GM23338 (cell line): ENCODE data around the gene IDI1. TPM values are rescaled to one million over a fixed set of nuclear protein-coding genes. Genes with fewer than 3 reads are reported as not detected.

Experiments
- ATAC-seq: fragments of 200-7000 bp; cut with Tn5 transposase; 3 replicates; pipeline ENCODE4 v1.9.1; 2020
- DNase-seq: peaks from one replicate; pipeline ENCODE4 v3.0.0-alpha.2; 2015; ENCODE audit warnings: low spot score
- H2AFZ ChIP-seq: fragments of 200-600 bp; sonication (generic); 2 replicates; pipeline ENCODE4 v1.8.0; 2016; ENCODE audit warnings: antibody characterized with exemption, mild to moderate bottlenecking, moderate library complexity
- H3F3A ChIP-seq: fragments of 200-600 bp; sonication (generic); replicated peaks from 2 replicates; pipeline ENCODE4 v1.8.0; 2017; ENCODE audit warnings: antibody characterized with exemption, mixed run types, low read depth
- H3K27ac ChIP-seq: fragments of 200-600 bp; sonication (generic); 2 replicates; pipeline ENCODE4 v1.6.1; 2016; ENCODE audit warnings: low read depth
- H3K27me3 ChIP-seq: fragments of 200-600 bp; sonication (generic); 2 replicates; pipeline ENCODE4 v1.8.0; 2016; ENCODE audit warnings: mild to moderate bottlenecking, mixed run types, moderate library complexity; ENCODE audit not compliant: insufficient read depth
- H3K36me3 ChIP-seq: fragments of 200-600 bp; sonication (generic); 2 replicates; pipeline ENCODE4 v1.8.0; 2016; ENCODE audit warnings: mild to moderate bottlenecking; ENCODE audit not compliant: insufficient read depth
- H3K4me1 ChIP-seq: fragments of 200-600 bp; sonication (generic); 2 replicates; pipeline ENCODE4 v1.8.0; 2016; ENCODE audit warnings: mild to moderate bottlenecking, moderate library complexity; ENCODE audit not compliant: insufficient read depth
- H3K4me2 ChIP-seq: fragments of 200-600 bp; sonication (generic); 2 replicates; pipeline ENCODE4 v1.7.1; 2017; ENCODE audit warnings: mixed run types
- H3K4me3 ChIP-seq: fragments of 200-600 bp; sonication (generic); 2 replicates; pipeline ENCODE4 v1.6.1; 2016; ENCODE audit warnings: mixed run types
- H3K79me2 ChIP-seq: fragments of 200-600 bp; sonication (generic); replicated peaks from 2 replicates; pipeline ENCODE4 v1.8.0; 2017; ENCODE audit warnings: mild to moderate bottlenecking; ENCODE audit not compliant: insufficient read depth
- H3K9me2 ChIP-seq: fragments of 200-600 bp; sonication (generic); 2 replicates; pipeline ENCODE4 v1.8.0; 2017; ENCODE audit not compliant: insufficient read depth
- H4K20me1 ChIP-seq: fragments of 200-600 bp; sonication (generic); replicated peaks from 2 replicates; pipeline ENCODE4 v1.8.0; 2017; ENCODE audit warnings: mild to moderate bottlenecking; ENCODE audit not compliant: insufficient read depth
- H3K27ac Mint-ChIP-seq: 2 replicates; pipeline ENCODE4 v1.8.0; 2020; ENCODE audit warnings: inconsistent platforms, mild to moderate bottlenecking, moderate library complexity, mixed read lengths
- H3K27me3 Mint-ChIP-seq: 3 replicates; pipeline ENCODE4 v1.8.0; 2022; ENCODE audit warnings: low read depth, mild to moderate bottlenecking, moderate library complexity, mixed read lengths, inconsistent platforms; ENCODE audit not compliant: insufficient read depth, poor library complexity
- H3K36me3 Mint-ChIP-seq: 3 replicates; pipeline ENCODE4 v1.8.0; 2021; ENCODE audit warnings: low read depth, mild to moderate bottlenecking, inconsistent platforms, moderate library complexity, mixed read lengths
- H3K4me1 Mint-ChIP-seq: 3 replicates; pipeline ENCODE4 v1.8.0; 2020; ENCODE audit warnings: mild to moderate bottlenecking, inconsistent platforms, mixed read lengths
- H3K4me3 Mint-ChIP-seq: 3 replicates; pipeline ENCODE4 v1.8.0; 2021; ENCODE audit warnings: moderate library complexity, mild to moderate bottlenecking, inconsistent platforms, mixed read lengths
- H3K9me3 Mint-ChIP-seq: 3 replicates; pipeline ENCODE4 v1.8.0; 2020; ENCODE audit warnings: moderate library complexity, mild to moderate bottlenecking, inconsistent platforms, mixed read lengths
- CREB1 ChIP-seq: fragments of 250-450 bp; sonication (Bioruptor Pico); IDR thresholded peaks from 2 replicates; pipeline ENCODE4 v1.5.0; 2020; ENCODE audit warnings: low read depth, mild to moderate bottlenecking, moderate library complexity
- EZH2 ChIP-seq: fragments of 200-600 bp; sonication (generic); IDR thresholded peaks from one replicate; pipeline ENCODE4 v1.8.0; 2017; ENCODE audit warnings: antibody characterized with exemption, mild to moderate bottlenecking, low read depth; ENCODE audit not compliant: unreplicated experiment
- EZH2phosphoT487 ChIP-seq: fragments of 200-600 bp; sonication (generic); IDR thresholded peaks from one replicate; pipeline ENCODE4 v1.8.1; 2018; ENCODE audit warnings: antibody characterized with exemption; ENCODE audit not compliant: unreplicated experiment
- JUNB ChIP-seq: IDR thresholded peaks from one replicate; pipeline ENCODE4 v1.6.1; 2016; ENCODE audit warnings: antibody characterized with exemption; ENCODE audit not compliant: unreplicated experiment
- NANOG ChIP-seq: IDR thresholded peaks from 2 replicates; pipeline ENCODE4 v1.6.1; 2016; ENCODE audit warnings: antibody characterized with exemption, borderline replicate concordance
- POLR2AphosphoS5 ChIP-seq: IDR thresholded peaks from 2 replicates; pipeline ENCODE4 v1.6.1; 2016; ENCODE audit warnings: antibody characterized with exemption, low read depth
- STAT1 ChIP-seq: IDR thresholded peaks from one replicate; pipeline ENCODE4 v1.6.1; 2016; ENCODE audit warnings: antibody characterized with exemption; ENCODE audit not compliant: unreplicated experiment
- ZNF114 ChIP-seq: fragments of 250-450 bp; sonication (Bioruptor Pico); IDR thresholded peaks from 2 replicates; pipeline ENCODE4 v1.5.0; 2020; ENCODE audit warnings: mild to moderate bottlenecking, moderate library complexity
- ZNF331 ChIP-seq: fragments of 250-450 bp; sonication (Bioruptor Pico); IDR thresholded peaks from 2 replicates; pipeline ENCODE4 v1.5.0; 2020; ENCODE audit warnings: low read depth, mild to moderate bottlenecking, moderate library complexity
- polyA plus RNA-seq: library from polyadenylated mRNA; unstranded; fragments of >200 nt; fragmentation: Nextera tagmentation; extraction: Ambion mirVana; gene quantifications from 2 replicates; pipeline ENCODE4 v1.2.1, GENCODE V29; 2016
- total RNA-seq: library from RNA; depleted of rRNA; stranded (reverse); fragments of >200 nt; shearing (Covaris generic); gene quantifications from 2 replicates; pipeline ENCODE4 v1.2.3, GENCODE V29; 2014
- TF ChIP-seq, protein P1 (sequence below): IDR thresholded peaks from 2 replicates; pipeline ENCODE4 v1.6.1; 2016; ENCODE audit warnings: antibody characterized with exemption
- TF ChIP-seq, protein P2 (sequence below): fragments of 250-450 bp; sonication (Bioruptor Pico); IDR thresholded peaks from 2 replicates; pipeline ENCODE4 v1.5.0; 2020; ENCODE audit warnings: mild to moderate bottlenecking, moderate library complexity
- TF ChIP-seq, protein P3 (sequence below), 2 experiments: fragments of 200-600 bp in 1 of 2; sonication (generic) in 1 of 2; conservative IDR thresholded peaks; 2 replicates each; pipeline versions ENCODE4 v1.5.1 to v1.6.1; 2016 to 2017; ENCODE audit warnings: antibody characterized with exemption in 2 of 2, low read depth in 2 of 2, mild to moderate bottlenecking in 2 of 2, moderate library complexity in 1 of 2
- TF ChIP-seq, protein P4 (sequence below): IDR thresholded peaks from one replicate; pipeline ENCODE4 v1.6.1; 2018; ENCODE audit warnings: antibody characterized with exemption; ENCODE audit not compliant: unreplicated experiment

The IDI1 gene
- total and polyA plus RNA-seq, 2 experiments from 2014 or later, result 119 to 154 TPM

DNA sequence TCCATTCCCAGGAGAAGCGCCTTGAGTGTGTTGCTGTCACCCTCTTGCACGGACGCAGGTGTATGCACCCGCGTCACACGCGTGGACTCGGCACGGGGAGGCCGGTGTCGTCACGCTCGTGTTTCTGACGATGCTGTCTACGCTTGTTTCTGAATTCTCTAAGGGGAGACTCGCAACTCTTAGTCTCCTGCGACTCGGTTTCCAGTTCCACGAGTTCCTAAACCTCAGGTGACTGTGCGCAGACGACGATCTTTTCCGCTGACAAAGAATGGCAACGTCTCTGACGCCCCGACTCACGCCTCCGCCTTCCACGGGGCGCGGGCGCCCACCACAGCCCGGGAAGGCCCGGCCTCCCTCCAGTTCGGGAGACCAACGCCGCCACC is 579 bp downstream of the IDI1 start:
- Histone ChIP-seq H4K20me1 (peaks cover 39% of the 10 kb centered on the region), H2AFZ (no peak overlapping the region), H3K79me2 (peaks cover 79% of the 10 kb centered on the region), H3K27ac (peak overlapping the region; percentile 98), H3K4me1 (peaks cover 22% of the 10 kb centered on the region), H3F3A (peaks cover 26% of the 10 kb centered on the region; the same call in 1 of the 2 replicates), H3K9me2 (no peaks in the 10 kb centered on the region), H3K27me3 (no peaks in the 10 kb centered on the region), H3K4me3 (peak overlapping the region; percentile 95), H3K4me2 (peak overlapping the region; percentile 77), H3K36me3 (peaks cover 11% of the 10 kb centered on the region; the same call in 1 of the 2 replicates)
- Mint-ChIP-seq H3K27me3 (peaks cover 25% of the 10 kb centered on the region), H3K9me3 (no peaks in the 10 kb centered on the region), H3K4me1 (peaks cover 26% of the 10 kb centered on the region), H3K27ac (peak overlapping the region; percentile 99), H3K4me3 (peak overlapping the region; percentile 97), H3K36me3 (peaks cover 43% of the 10 kb centered on the region)
- TF ChIP-seq, protein P1, sequence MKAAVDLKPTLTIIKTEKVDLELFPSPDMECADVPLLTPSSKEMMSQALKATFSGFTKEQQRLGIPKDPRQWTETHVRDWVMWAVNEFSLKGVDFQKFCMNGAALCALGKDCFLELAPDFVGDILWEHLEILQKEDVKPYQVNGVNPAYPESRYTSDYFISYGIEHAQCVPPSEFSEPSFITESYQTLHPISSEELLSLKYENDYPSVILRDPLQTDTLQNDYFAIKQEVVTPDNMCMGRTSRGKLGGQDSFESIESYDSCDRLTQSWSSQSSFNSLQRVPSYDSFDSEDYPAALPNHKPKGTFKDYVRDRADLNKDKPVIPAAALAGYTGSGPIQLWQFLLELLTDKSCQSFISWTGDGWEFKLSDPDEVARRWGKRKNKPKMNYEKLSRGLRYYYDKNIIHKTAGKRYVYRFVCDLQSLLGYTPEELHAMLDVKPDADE, result no peak
- no peak for TF ChIP-seq ZNF114 (CRISPR knock-in tag)
- TF ChIP-seq, protein P2, sequence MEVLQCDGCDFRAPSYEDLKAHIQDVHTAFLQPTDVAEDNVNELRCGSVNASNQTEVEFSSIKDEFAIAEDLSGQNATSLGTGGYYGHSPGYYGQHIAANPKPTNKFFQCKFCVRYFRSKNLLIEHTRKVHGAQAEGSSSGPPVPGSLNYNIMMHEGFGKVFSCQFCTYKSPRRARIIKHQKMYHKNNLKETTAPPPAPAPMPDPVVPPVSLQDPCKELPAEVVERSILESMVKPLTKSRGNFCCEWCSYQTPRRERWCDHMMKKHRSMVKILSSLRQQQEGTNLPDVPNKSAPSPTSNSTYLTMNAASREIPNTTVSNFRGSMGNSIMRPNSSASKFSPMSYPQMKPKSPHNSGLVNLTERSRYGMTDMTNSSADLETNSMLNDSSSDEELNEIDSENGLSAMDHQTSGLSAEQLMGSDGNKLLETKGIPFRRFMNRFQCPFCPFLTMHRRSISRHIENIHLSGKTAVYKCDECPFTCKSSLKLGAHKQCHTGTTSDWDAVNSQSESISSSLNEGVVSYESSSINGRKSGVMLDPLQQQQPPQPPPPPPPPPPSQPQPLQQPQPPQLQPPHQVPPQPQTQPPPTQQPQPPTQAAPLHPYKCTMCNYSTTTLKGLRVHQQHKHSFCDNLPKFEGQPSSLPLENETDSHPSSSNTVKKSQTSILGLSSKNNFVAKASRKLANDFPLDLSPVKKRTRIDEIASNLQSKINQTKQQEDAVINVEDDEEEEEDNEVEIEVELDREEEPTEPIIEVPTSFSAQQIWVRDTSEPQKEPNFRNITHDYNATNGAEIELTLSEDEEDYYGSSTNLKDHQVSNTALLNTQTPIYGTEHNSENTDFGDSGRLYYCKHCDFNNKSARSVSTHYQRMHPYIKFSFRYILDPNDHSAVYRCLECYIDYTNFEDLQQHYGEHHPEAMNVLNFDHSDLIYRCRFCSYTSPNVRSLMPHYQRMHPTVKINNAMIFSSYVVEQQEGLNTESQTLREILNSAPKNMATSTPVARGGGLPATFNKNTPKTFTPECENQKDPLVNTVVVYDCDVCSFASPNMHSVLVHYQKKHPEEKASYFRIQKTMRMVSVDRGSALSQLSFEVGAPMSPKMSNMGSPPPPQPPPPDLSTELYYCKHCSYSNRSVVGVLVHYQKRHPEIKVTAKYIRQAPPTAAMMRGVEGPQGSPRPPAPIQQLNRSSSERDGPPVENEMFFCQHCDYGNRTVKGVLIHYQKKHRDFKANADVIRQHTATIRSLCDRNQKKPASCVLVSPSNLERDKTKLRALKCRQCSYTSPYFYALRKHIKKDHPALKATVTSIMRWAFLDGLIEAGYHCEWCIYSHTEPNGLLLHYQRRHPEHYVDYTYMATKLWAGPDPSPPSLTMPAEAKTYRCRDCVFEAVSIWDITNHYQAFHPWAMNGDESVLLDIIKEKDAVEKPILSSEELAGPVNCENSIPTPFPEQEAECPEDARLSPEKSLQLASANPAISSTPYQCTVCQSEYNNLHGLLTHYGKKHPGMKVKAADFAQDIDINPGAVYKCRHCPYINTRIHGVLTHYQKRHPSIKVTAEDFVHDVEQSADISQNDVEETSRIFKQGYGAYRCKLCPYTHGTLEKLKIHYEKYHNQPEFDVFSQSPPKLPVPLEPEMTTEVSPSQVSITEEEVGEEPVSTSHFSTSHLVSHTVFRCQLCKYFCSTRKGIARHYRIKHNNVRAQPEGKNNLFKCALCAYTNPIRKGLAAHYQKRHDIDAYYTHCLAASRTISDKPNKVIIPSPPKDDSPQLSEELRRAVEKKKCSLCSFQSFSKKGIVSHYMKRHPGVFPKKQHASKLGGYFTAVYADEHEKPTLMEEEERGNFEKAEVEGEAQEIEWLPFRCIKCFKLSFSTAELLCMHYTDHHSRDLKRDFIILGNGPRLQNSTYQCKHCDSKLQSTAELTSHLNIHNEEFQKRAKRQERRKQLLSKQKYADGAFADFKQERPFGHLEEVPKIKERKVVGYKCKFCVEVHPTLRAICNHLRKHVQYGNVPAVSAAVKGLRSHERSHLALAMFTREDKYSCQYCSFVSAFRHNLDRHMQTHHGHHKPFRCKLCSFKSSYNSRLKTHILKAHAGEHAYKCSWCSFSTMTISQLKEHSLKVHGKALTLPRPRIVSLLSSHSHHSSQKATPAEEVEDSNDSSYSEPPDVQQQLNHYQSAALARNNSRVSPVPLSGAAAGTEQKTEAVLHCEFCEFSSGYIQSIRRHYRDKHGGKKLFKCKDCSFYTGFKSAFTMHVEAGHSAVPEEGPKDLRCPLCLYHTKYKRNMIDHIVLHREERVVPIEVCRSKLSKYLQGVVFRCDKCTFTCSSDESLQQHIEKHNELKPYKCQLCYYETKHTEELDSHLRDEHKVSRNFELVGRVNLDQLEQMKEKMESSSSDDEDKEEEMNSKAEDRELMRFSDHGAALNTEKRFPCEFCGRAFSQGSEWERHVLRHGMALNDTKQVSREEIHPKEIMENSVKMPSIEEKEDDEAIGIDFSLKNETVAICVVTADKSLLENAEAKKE (CRISPR knock-in tag), result no peak
- no peak for TF ChIP-seq EZH2phosphoT487
- no peak; the same call in 1 of the 2 replicates for TF ChIP-seq CREB1 (CRISPR knock-in tag)
- TF ChIP-seq STAT1, result no peak
- no peak for TF ChIP-seq NANOG
- TF ChIP-seq, protein P3, sequence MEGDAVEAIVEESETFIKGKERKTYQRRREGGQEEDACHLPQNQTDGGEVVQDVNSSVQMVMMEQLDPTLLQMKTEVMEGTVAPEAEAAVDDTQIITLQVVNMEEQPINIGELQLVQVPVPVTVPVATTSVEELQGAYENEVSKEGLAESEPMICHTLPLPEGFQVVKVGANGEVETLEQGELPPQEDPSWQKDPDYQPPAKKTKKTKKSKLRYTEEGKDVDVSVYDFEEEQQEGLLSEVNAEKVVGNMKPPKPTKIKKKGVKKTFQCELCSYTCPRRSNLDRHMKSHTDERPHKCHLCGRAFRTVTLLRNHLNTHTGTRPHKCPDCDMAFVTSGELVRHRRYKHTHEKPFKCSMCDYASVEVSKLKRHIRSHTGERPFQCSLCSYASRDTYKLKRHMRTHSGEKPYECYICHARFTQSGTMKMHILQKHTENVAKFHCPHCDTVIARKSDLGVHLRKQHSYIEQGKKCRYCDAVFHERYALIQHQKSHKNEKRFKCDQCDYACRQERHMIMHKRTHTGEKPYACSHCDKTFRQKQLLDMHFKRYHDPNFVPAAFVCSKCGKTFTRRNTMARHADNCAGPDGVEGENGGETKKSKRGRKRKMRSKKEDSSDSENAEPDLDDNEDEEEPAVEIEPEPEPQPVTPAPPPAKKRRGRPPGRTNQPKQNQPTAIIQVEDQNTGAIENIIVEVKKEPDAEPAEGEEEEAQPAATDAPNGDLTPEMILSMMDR (conservative IDR thresholded peaks at IDR 0.05; ENCODE audit: low read depth in 2 of 2), result no peak
- TF ChIP-seq EZH2, result no peak
- TF ChIP-seq ZNF331 (CRISPR knock-in tag), result no peak
- TF ChIP-seq JUNB, result no peak
- TF ChIP-seq POLR2AphosphoS5, result no peak
- TF ChIP-seq, protein P4, sequence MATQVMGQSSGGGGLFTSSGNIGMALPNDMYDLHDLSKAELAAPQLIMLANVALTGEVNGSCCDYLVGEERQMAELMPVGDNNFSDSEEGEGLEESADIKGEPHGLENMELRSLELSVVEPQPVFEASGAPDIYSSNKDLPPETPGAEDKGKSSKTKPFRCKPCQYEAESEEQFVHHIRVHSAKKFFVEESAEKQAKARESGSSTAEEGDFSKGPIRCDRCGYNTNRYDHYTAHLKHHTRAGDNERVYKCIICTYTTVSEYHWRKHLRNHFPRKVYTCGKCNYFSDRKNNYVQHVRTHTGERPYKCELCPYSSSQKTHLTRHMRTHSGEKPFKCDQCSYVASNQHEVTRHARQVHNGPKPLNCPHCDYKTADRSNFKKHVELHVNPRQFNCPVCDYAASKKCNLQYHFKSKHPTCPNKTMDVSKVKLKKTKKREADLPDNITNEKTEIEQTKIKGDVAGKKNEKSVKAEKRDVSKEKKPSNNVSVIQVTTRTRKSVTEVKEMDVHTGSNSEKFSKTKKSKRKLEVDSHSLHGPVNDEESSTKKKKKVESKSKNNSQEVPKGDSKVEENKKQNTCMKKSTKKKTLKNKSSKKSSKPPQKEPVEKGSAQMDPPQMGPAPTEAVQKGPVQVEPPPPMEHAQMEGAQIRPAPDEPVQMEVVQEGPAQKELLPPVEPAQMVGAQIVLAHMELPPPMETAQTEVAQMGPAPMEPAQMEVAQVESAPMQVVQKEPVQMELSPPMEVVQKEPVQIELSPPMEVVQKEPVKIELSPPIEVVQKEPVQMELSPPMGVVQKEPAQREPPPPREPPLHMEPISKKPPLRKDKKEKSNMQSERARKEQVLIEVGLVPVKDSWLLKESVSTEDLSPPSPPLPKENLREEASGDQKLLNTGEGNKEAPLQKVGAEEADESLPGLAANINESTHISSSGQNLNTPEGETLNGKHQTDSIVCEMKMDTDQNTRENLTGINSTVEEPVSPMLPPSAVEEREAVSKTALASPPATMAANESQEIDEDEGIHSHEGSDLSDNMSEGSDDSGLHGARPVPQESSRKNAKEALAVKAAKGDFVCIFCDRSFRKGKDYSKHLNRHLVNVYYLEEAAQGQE, result no peak
- no peak; the same call in 2 of the 3 replicates for ATAC-seq
- no peak for DNase-seq
